IMR-90 (cell line): ENCODE measurements around the gene MTA1.

Experiments
- BHLHE40 ChIP-seq: fragments of 150-350 bp; IDR thresholded peaks from 2 replicates; pipeline ENCODE4 v1.6.1; 2016; ENCODE audit warnings: mild to moderate bottlenecking, low read depth, low read length
- CTCF ChIP-seq: conservative IDR thresholded peaks from 2 replicates; pipeline ENCODE4 v1.5.1; 2012; ENCODE audit warnings: mild to moderate bottlenecking, low read depth, low read length, improper control_type of control experiment
- ELK1 ChIP-seq: fragments of 150-350 bp; IDR thresholded peaks from 2 replicates; pipeline ENCODE4 v1.6.1; 2016; ENCODE audit warnings: low read depth, mild to moderate bottlenecking, low read length, moderate library complexity, borderline replicate concordance
- FOS ChIP-seq: fragments of 150-350 bp; IDR thresholded peaks from 2 replicates; pipeline ENCODE4 v1.6.1; 2016; ENCODE audit warnings: low read depth, low read length
- MAFK ChIP-seq: IDR thresholded peaks from 2 replicates; pipeline ENCODE4 v1.6.1; 2012; ENCODE audit warnings: low read depth, low read length, improper control_type of control experiment
- MAZ ChIP-seq: IDR thresholded peaks from 2 replicates; pipeline ENCODE4 v1.6.1; 2012; ENCODE audit warnings: low read depth, mild to moderate bottlenecking, low read length, improper control_type of control experiment, moderate library complexity, borderline replicate concordance
- MXI1 ChIP-seq: IDR thresholded peaks from 2 replicates; pipeline ENCODE4 v1.6.1; 2012; ENCODE audit warnings: low read depth, mild to moderate bottlenecking, low read length, moderate library complexity, borderline replicate concordance
- NFE2L2 ChIP-seq: fragments of 150-350 bp; IDR thresholded peaks from 2 replicates; pipeline ENCODE4 v1.6.1; 2016; ENCODE audit warnings: low read depth, mild to moderate bottlenecking, low read length
- POLR2A ChIP-seq: IDR thresholded peaks from 2 replicates; pipeline ENCODE4 v1.6.1; 2012; ENCODE audit warnings: mild to moderate bottlenecking, low read depth, low read length
- RAD21 ChIP-seq: IDR thresholded peaks from 2 replicates; pipeline ENCODE4 v1.6.1; 2012; ENCODE audit warnings: low read length, improper control_type of control experiment
- SMC3 ChIP-seq: fragments of 150-350 bp; IDR thresholded peaks from 2 replicates; pipeline ENCODE4 v1.6.1; 2016; ENCODE audit warnings: low read depth, mild to moderate bottlenecking, antibody characterized with exemption, low read length, moderate library complexity
- USF2 ChIP-seq: fragments of 150-350 bp; IDR thresholded peaks from 2 replicates; pipeline ENCODE4 v1.6.1; 2017; ENCODE audit warnings: mild to moderate bottlenecking, antibody characterized with exemption, low read length, low read depth

GRCh38 chr14:105375635-105376057, 44.0 kb upstream of the MTA1 start:
- no peak for TF ChIP-seq CTCF
- TF ChIP-seq ELK1 = no peak
- no peak for TF ChIP-seq POLR2A
- TF ChIP-seq MAFK = no peak
- TF ChIP-seq RAD21 = no peak
- no peak for TF ChIP-seq MAZ
- TF ChIP-seq SMC3 = no peak
- no peak for TF ChIP-seq MXI1
- no peak for TF ChIP-seq USF2
- TF ChIP-seq BHLHE40 = no peak
- TF ChIP-seq NFE2L2 = no peak
- no peak for TF ChIP-seq FOS
